ENCODE measurements around the gene GNAI1.

Gene GNAI1

DNA sequence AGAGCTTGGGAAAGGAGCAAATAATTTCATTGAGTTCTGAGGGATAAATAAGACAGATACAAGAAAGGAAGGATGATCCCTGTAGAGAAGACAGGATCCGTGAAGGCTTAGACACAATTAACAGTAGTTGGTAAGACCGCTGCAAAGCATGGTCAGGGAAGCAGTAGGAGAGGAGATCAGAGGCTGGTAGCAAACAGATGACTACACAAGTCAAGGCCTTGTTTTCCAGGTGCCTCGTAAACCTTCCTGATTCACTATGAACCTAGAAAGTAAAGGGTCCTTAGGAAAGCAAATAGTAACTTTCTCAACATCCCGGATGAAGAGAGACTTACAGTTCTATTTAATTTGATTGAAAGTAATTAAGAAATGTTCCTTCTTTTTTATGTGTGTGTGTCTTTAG lies 118.6 kb downstream of the GNAI1 start:
- no peak for DNase-seq (ENCODE audit: low spot score)

DNA sequence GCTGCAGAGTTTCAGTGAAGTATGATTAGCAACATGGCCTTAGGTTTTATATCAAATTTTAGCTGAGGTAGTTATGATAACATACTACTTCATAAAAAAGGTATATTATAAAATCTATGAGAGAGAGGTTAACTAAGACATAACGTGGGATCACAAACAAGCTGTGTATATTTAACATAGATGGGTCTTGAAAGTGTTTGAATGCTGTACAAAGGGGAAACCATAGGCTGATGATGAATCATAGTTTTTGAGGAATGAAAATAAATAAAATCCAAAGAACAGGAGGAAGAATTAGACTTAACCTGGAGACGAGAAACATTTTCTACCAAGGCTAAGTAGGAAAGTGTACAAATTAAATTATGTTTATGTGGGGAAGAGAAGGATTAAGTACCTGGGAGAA lies 119.0 kb downstream of the GNAI1 start:
- no peak for DNase-seq (ENCODE audit: low spot score)

DNA sequence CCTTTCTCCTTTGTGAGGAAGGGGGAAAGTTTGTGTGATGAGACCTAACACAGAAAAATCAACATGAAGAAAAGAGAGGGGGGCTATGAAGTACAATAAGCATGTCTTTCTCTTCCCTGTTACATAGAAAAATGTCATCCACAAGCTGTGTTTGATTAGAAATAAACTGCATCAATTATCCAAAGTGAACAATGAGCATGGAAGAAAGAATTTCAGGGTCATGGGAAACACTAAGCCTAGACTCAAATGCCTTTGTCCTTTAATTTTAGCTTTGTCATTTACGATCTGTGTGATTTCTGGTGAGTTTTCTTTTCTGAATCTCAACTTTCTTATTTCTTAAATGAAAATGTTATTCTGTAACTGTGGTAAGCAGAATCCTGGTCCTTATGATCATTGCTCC lies 121.0 kb downstream of the GNAI1 start:
- no peak for DNase-seq (ENCODE audit: low spot score)

DNA sequence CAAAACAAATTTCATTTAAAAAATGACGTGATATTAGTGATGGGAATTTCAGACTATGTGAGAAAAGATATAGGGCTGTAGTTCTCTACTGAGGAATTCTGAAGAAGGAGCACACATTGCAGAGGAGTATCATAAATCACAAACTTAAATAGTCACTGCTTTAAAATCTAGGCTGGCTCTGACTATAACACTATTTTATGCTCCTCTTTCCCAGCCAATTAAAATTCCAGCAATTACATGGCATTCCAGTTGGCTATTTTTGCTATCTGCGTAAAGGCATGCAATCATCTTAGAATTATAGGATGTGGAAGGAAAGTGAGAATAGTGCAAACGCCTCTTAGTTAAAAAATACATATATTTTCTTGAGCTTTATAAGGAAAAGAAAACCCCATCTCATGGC lies 123.1 kb downstream of the GNAI1 start:
- DNase-seq (ENCODE audit: low spot score): no peak

DNA sequence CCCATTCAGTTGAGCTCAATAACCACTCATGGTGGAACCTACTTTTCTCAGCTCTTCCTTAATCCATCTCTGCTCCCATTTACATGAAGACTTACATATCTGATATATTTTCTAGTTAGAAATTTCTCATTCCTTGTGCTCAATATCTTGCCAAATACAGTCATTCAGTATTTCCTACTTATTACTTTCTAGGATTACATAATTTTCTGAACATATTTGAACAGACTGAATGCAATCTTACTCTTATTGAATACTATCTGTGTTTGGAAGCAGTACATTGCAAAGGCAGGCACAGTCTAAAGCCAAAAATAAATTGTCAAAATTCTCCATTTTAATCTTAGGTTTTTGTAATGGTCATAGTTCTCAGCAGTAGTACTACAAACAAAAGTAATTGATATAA lies 126.0 kb downstream of the GNAI1 start:
- no peak for DNase-seq (ENCODE audit: low spot score)

DNA sequence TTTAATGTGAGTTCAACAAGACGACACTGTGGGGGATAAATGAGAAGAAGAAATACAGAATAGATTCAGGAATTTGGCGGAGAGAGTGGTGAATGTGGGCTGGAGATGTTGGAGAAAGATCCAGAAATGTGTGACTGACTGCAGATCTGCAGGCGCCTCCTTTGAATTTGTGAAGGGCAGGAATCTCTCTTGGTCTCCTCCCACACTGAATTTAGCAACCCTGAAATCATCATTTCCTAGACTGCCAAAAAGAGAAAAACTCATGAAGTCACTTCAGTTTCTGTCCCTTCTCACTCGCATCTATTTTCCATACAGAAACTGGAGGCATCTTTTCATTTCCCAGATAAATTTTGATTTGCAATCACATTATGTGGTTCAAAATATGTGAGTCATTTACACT lies 128.7 kb downstream of the GNAI1 start:
- DNase-seq (ENCODE audit: low spot score): no peak

DNA sequence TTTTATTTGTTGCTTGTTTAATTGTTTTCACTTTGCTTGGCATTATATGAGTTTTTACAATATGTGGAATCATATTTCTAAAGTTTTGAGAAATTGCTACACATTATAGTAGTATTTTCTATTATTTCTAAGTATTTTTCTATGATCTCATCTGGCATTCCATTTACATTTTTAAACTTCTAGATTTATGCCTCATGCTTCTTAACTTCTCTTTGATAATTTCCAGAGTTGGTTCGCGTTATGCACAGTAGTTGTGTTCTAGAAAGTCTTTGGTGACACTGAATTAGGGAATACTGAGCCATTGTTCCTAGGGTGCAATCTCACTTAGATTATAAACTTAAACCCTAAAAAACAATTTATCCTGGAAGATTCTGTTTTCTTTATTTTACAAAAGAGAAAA lies 129.2 kb downstream of the GNAI1 start:
- no peak for DNase-seq (ENCODE audit: low spot score)

DNA sequence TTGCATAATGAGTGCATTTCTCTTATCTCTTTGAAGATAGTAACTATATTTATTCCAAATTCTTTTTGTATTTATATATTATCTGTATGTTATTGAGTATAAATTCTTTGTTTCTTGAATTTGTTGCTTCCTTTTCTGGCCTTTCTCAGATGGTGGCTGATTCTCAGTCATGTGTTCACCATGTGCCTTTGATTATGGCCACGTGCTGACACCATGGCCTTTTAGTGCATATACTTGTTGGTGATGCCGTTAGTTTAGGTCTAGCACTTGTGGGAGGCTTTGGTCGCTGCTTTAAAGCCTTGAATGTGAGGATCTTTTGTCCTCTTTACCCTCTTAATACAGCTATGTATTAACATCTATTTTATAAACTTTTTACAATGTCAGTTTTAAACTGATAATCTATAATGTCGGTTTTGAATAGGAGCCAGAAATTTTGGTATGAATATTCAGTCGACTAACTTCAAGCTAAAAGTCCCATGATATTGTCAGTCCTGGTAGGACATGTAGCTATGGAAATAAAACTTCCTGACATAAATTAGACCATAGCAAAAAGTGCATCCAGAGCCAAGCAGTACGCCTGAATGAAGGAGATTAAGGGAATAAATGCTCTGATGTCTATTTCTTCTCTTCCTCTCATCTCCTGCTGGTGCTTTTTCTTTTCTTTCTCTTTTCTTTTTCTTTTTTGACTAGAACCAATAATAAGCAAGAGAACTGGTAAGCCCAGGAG lies 130.3 kb downstream of the GNAI1 start:
- DNase-seq (ENCODE audit: low spot score): no peak

DNA sequence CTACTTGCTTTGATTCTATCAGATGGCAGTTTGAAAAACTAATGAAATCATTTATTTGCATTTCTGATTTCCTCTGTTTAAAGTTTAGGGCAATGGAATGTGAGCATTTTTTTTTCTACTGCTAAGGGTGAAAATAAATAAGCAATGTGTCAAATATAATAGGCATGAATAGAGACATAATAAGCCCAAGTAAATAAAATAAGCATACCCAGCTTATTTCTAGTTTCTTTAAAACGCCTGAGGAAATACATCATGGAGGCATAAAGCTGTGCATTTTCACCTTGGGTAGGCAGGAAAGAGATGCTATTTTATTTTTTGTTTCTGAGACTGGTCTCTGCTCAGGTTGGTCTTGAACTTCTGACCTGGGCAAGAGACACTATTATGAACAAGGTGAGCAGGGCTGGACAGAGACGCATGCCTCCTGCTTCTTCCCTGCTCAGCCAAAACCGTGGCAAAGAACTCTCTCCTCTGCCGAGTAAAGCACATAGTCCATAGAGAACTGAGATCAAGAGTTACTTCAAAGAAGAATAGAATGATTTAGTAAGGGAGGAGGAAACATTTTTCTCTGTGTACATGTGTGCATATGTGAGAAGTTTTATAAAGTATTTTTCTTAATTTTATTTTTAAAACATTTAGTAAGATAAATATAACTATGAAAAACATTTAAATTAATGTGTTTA lies 138.1 kb downstream of the GNAI1 start:
- no peak for DNase-seq (ENCODE audit: low spot score)

DNA sequence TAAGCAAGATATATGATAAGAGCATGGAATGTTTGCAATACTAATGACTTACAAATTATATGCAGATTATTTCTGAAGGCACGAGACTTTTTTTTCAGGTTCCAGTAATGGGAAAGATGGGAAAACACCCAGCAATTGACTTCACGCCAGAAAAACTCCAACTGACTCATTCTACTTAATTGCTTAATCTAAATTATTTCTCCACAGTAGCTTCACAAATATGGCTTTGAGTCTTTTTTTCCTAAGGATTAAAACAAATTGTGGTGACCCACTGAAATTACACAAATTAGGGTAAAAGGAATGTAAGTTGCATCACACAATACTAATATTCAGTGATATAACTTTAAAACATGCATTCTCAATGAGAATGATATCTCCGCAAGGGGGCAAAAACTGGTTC lies 138.7 kb downstream of the GNAI1 start:
- no peak for DNase-seq (ENCODE audit: low spot score)

DNA sequence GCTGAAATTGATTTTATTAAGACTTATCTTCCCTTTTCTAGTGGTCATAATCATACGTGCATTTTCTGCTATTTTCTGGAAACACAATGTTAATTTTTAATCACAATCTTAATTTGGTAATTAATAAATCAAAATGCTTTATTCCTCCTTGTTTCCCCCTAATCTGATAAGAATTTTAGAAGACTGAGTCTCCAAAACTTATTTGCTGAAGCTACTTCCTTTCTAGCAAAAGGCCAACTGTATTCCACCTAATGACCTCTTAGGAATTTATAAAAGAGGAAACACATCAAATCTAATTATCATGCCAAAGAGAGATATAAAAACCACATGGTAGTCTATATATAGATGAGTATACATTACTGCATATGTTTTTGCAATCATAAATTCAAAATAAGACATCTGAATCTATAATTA lies 140.6 kb downstream of the GNAI1 start:
- no peak for DNase-seq (ENCODE audit: low spot score)

All from iPS-NIHi11 (cell line).